ENCODE data around the gene PMFBP1.

DNA sequence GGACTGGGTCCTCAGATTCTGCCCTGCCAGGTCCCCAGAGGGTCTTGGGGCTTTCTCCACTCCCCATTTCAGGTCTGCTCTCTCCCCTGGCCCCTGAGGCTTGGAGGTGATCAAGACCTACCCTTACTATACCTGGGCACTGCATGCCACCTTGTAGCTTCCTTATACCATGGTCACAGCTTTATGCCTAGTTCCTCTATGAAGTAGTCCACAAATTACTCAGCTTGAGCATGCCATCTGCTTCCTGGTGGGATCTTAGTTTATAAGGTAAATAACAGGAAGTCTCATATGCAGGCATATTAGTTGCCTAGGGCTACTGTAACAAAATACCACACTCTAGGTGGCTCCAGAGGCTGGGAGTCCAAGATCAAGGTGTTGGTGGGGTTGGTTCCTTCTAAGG, 11.0 kb upstream of the PMFBP1 start:
- TF ChIP-seq, protein P1, sequence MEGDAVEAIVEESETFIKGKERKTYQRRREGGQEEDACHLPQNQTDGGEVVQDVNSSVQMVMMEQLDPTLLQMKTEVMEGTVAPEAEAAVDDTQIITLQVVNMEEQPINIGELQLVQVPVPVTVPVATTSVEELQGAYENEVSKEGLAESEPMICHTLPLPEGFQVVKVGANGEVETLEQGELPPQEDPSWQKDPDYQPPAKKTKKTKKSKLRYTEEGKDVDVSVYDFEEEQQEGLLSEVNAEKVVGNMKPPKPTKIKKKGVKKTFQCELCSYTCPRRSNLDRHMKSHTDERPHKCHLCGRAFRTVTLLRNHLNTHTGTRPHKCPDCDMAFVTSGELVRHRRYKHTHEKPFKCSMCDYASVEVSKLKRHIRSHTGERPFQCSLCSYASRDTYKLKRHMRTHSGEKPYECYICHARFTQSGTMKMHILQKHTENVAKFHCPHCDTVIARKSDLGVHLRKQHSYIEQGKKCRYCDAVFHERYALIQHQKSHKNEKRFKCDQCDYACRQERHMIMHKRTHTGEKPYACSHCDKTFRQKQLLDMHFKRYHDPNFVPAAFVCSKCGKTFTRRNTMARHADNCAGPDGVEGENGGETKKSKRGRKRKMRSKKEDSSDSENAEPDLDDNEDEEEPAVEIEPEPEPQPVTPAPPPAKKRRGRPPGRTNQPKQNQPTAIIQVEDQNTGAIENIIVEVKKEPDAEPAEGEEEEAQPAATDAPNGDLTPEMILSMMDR (IDR thresholded peaks at IDR 0.05): no peak
- no peak for TF ChIP-seq POLR2A (IDR thresholded peaks at IDR 0.05)

All from uterus (tissue), 2 donors.